CD1c-positive myeloid dendritic cell (primary cell): ENCODE results near the gene SHC3.

ENCODE experiments used
- DNase-seq: peaks from one replicate; pipeline ENCODE4 v3.0.0-alpha.2; 2016; ENCODE audit errors: extremely low spot score

SHC3 gene

GRCh38 chr9:89154218-89154617 is 24.4 kb downstream of the SHC3 start:
- no peak for DNase-seq

- DNase-seq, result peak; percentile 86
Observed at GRCh38 chr9:89153232-89154017, 25.2 kb downstream of the SHC3 start.

- DNase-seq, result peak; percentile 13
Observed at GRCh38 chr9:89149726-89150125, 28.9 kb downstream of the SHC3 start.

- DNase-seq, result no peak
Observed at GRCh38 chr9:89145097-89145496, 33.5 kb downstream of the SHC3 start.

DNA sequence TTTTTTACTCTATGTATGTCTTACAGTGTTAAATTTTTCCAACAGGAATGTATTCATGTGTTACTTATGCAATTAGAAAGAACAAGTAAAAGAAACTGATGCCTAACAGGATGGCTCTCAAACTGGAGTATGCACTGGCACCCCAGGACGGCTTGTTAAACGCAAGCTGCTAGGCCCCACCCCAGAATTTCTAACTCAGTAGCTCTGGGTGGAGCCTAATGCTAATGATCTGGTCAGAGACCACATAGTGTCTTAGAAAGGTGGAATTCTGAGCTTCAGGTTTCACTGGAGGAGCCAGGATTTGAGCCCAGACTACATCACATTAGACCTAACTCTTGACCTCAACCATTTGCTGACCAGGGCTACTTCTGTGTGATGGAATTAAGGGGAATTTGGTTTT is 34.4 kb downstream of the SHC3 start:
- no peak for DNase-seq

GRCh38 chr9:89143266-89143665 is 35.4 kb downstream of the SHC3 start:
- DNase-seq, result no peak

GRCh38 chr9:89139455-89139854 is 39.2 kb downstream of the SHC3 start:
- no peak for DNase-seq

DNA sequence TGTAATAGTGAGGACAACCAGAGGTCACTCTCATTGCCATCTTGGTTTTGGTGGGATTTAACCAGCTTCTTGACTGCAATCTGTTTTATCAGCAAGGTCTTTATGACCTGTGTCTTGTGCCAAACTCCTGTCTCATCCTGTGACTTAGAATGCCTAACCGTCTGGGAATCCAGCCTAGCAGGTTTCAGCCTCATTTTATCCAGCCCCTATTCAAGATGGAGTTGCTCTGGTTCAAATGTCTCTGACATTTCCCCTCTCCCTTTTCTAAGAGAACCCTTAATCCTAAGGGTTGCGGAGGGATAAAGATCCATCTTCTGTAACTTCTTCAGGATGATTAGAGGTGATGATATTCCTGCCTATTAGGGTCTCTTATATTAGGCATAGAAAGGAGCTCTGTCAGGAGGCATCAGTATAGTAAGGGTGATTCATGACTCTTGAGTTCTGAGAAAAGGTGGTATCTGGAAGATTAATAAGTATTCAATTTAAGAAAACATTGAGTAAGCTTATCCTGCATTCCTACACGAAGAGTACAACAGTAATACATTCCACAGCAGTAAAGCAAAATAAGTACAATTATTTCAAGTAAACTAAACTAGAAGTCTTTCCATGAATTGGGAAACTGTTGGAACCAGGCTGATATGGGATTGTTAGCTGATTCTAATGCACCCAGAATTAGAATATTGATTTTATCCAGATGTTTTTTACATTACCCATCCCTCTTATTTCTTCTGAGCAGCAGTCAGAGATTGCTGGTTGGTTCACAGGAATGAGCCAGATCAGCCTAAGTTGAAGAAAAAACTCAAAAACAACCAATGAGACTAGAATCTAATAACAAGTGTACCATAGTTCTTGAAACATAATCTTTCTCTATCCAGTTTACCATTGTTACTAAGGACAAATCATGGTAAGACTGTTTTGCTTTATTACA is 39.9 kb downstream of the SHC3 start:
- no peak for DNase-seq

DNA sequence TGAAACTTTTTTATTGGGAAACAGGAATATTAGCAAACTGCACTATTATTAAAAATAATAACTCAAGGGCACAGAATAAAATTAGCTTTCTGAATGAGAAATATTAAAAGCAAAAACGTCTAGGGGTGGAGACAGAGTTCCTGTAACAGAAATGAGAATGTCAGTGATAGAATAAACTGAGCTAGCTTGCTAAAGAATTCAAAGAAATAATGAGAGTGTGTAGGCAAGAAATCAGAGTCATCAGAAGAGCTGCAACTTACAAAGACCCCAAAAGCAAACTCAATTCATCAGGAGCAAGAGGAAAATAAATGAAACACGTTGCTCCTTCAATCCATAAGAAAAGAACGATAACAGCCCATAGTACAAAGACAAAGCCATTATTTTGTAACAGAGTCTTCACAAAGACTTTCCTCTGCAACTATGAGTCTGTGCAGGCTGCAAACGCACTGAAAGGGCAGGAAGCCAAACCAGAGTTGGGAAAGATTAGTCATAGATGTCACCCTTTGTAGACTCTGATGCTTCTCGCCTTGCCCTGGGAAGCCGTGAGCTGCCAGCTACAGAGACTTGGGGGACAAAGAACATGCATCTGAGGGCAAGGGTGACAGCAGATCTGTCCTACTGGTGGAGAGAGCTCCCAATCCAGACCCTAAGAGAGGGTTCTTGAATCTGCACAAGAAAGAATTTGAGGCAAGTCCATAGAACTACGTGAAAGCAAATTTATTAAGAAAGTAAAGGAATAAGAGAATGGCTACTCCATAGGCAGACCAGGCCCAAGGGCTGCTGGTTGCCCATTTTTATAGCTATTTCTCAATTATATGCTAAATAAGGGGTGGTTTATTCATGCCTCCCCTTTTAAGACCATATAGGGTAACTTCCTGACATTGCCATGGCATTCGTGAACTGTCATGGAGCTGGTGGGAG is 40.8 kb downstream of the SHC3 start:
- no peak for DNase-seq

DNA sequence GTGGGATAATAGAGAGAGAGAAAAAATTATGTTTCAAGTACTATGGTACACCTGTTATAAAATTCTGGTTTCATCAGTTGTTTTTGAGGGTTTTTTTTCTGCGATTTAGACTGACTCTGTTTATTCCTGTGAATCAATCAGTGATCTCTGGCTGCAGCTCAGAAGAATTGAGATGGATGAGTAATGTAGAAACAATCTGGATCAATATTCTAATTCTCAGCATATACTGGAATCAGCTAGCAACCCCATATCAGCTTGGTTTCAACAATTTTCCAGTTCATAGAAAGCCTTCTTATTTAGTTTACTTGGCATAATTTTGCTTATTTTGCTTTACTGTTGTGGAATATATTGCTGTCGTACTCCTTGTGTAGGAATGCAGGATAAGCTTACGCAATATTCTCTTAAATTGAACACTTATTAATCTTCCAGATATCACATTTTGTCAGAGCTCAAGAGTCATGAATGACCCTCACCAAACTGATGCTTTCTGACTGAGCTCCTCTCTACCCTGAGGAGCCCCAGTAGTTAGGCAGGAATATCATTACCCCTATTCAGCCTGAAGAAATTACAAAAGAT is 42.9 kb downstream of the SHC3 start:
- DNase-seq, result no peak

- DNase-seq, result no peak
Observed at GRCh38 chr9:89134709-89135108, 43.9 kb downstream of the SHC3 start.

GRCh38 chr9:89122949-89123348 is 55.7 kb downstream of the SHC3 start:
- no peak for DNase-seq

- no peak for DNase-seq
Observed at GRCh38 chr9:89120704-89121103, 57.9 kb downstream of the SHC3 start.

DNA sequence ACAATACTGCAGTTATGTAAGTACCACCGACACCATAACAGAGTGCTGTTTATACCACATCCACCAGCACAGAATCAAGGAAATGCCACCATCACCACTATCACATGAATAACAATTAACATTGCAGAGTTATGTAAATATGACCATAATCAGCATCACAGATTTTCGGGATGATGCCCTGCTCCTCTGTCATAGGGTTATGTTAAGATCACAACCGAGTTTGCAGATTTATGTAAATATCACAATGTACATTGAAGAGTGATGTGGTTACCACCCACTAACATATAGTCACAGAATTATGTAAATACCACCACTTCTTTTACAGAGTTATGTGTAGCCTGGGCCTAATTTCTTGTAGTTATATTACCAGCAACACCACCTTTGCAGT is 61.8 kb downstream of the SHC3 start:
- DNase-seq, result no peak

- DNase-seq, result no peak
Observed at GRCh38 chr9:89116064-89116804, 62.4 kb downstream of the SHC3 start.

DNA sequence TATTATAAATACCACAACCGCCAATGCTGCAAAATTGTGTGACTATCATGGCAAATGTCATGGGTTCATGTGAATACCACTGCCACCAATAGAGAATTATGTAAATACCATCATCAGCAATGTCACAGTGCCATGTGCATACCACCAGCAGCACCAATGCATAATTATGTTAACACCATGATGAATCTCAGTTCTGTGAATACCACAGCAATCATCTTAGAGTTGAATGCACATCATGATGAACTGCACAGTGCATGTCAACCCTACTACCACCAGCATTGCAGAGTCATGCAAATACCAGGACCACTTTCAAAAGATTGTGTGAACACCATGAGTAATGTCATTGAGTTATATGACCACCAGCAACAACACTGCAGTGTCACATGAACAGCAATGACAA is 63.2 kb downstream of the SHC3 start:
- DNase-seq, result no peak

DNA sequence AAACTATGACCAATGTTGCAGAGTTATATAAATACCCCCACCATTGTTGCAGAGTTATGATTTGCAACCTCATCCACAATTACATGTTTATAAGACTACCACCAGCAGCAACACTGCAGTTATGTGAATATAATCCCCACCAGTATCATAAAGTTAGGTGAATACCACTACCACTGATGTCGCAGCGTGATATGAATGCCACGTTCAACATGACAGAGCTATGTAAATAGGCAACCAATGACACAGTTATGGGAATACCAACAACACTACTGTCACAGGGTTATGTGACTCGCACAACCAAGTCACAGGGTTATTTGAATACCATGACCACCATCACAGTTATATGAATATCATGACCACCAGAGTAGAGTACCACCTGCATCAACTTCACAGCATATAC is 63.9 kb downstream of the SHC3 start:
- no peak for DNase-seq

GRCh38 chr9:89113851-89114250 is 64.8 kb downstream of the SHC3 start:
- no peak for DNase-seq

DNA sequence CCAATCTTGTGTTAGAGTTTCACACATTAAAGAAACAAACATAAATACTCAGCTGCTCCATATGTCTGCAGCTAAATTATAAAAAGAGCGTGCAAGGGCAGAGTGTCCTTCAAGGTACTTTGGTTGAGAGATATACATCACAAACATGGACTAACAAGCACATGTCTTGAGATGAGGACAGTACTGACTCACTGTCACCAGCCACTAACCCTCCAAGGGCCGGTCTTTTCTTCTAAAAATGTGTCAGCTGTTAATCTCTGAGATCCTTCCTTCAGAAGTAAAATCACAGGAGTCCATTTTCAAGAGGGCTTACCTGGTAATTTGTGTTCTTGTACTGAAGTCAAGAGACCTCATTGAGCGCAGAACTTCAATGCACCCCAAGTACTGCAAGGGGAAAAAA is 66.4 kb downstream of the SHC3 start:
- no peak for DNase-seq

- DNase-seq, result no peak
Observed at GRCh38 chr9:89109666-89110065, 69.0 kb downstream of the SHC3 start.

GRCh38 chr9:89107406-89107805 is 71.2 kb downstream of the SHC3 start:
- DNase-seq, result no peak
